Caco-2 (cell line): ENCODE results near the gene TRANK1. TPM values are rescaled to one million over a fixed set of nuclear protein-coding genes. Genes with fewer than 3 reads are reported as not detected.

ENCODE experiments used
- BruUV-seq: library from RNA; stranded (reverse); fragments of 400-500 nt; replicated peaks from 2 replicates; lab custom pipeline; 2021; lab: Mats Ljungman, UMichigan
- CTCF ChIA-PET: fragments of 300-600 bp; sonication (Branson Sonifier 250); formaldehyde crosslinking; loops from one replicate; lab custom pipeline; 2022; ENCODE audit warnings: antibody characterized with exemption; lab: Charles Lee
- POLR2A ChIA-PET: fragments of 300-600 bp; sonication (Branson Sonifier 250); formaldehyde crosslinking; loops from one replicate; lab custom pipeline; 2022; ENCODE audit warnings: antibody characterized with exemption; lab: Charles Lee
- DNase-seq, 2 experiments: peaks; one replicate each; pipeline versions ENCODE4 v3.0.0 to v3.0.0-alpha.2; 2020 to 2022
- H3K27me3 ChIP-seq: replicated peaks from 2 replicates; pipeline ENCODE4 v1.6.0; 2011; ENCODE audit warnings: low read length; ENCODE audit not compliant: control insufficient read depth, insufficient read depth
- H3K36me3 ChIP-seq: 2 replicates; pipeline ENCODE4 v1.5.1; 2011; ENCODE audit warnings: low read length; ENCODE audit not compliant: control insufficient read depth, insufficient read depth
- H3K4me1 ChIP-seq: fragments of 250-450 bp; sonication (Bioruptor Pico); 2 replicates; pipeline ENCODE4 v1.5.1; 2020; ENCODE audit warnings: mild to moderate bottlenecking
- H3K4me3 ChIP-seq: 2 replicates; pipeline ENCODE4 v1.5.1; 2011; ENCODE audit warnings: low read depth, mild to moderate bottlenecking, control low read depth, low read length
- H3K9me3 ChIP-seq: fragments of 250-450 bp; sonication (Bioruptor Pico); 2 replicates; pipeline ENCODE4 v1.5.1; 2020; ENCODE audit warnings: mild to moderate bottlenecking, moderate library complexity
- H3K27ac Mint-ChIP-seq: one replicate; pipeline ENCODE4 v1.8.0; 2022; ENCODE audit warnings: mixed read lengths; ENCODE audit not compliant: unreplicated experiment
- H3K27me3 Mint-ChIP-seq: one replicate; pipeline ENCODE4 v1.8.0; 2022; ENCODE audit warnings: mixed read lengths; ENCODE audit not compliant: insufficient read depth, unreplicated experiment
- H3K36me3 Mint-ChIP-seq: one replicate; pipeline ENCODE4 v1.8.0; 2022; ENCODE audit warnings: mild to moderate bottlenecking, mixed read lengths; ENCODE audit not compliant: insufficient read depth, unreplicated experiment
- H3K4me1 Mint-ChIP-seq: one replicate; pipeline ENCODE4 v1.8.0; 2022; ENCODE audit warnings: low read depth, mixed read lengths; ENCODE audit not compliant: unreplicated experiment
- H3K4me3 Mint-ChIP-seq: one replicate; pipeline ENCODE4 v1.8.0; 2022; ENCODE audit warnings: mild to moderate bottlenecking, moderate library complexity, mixed read lengths; ENCODE audit not compliant: unreplicated experiment
- H3K9me3 Mint-ChIP-seq: one replicate; pipeline ENCODE4 v1.8.0; 2022; ENCODE audit warnings: mixed read lengths; ENCODE audit not compliant: unreplicated experiment
- CTCF ChIP-seq, 2 experiments: fragments of 200-600 bp in 1 of 2; IDR thresholded peaks; 1 replicate in 1 of 2; 2 replicates in 1 of 2; pipeline versions ENCODE4 v1.5.1 to v1.8.0; 2011 to 2022; ENCODE audit warnings: antibody characterized with exemption in 1 of 2, control low read depth in 1 of 2, inconsistent platforms in 1 of 2, low read depth in 1 of 2, low read length in 1 of 2, mild to moderate bottlenecking in 1 of 2, moderate library complexity in 1 of 2; ENCODE audit not compliant: insufficient read depth in 1 of 2, severe bottlenecking in 1 of 2, unreplicated experiment in 1 of 2
- intact Hi-C: fragments of 100-400 bp; cut with micrococcal nuclease; formaldehyde crosslinking; loops from one replicate; pipeline ENCODE4 v1.10.0; 2022; ENCODE audit not compliant: unreplicated experiment
- total RNA-seq: library from RNA; stranded (reverse); gene quantifications from 2 replicates; pipeline ENCODE4 v1.2.3, GENCODE V29; 2022

TRANK1 gene
- total RNA-seq, 1 experiment from 2014 or later, result 4.3 TPM

- ChIA-PET CTCF (interaction anchor here (1.0 to 1.8 kb wide), 2 partner anchors 11 to 17 kb away, joined by 6 to 9 read pairs; no protein-coding TSS in a partner anchor), POLR2A (interaction anchor here (1.1 kb wide), 1 partner anchor 24 kb away, joined by 6 read pairs; the partner anchor contains the start of genes EPM2AIP1 and MLH1)
- H3K9me3 ChIP-seq, result no peaks in the 10 kb centered on the region
- H3K9me3 Mint-ChIP-seq, result no peaks in the 10 kb centered on the region
- peak overlapping the region; percentile 75 for H3K27ac Mint-ChIP-seq
- DNase-seq, result peak; percentile 71 to 87
- peaks cover 6% of the 10 kb centered on the region for H3K36me3 Mint-ChIP-seq
- no peak overlapping the region for H3K4me3 ChIP-seq
- intact Hi-C loops, result no loop called here
- peaks cover 22% of the 10 kb centered on the region for H3K4me1 ChIP-seq
- BruUV-seq, result no TSS peak
- peaks cover 30% of the 10 kb centered on the region for H3K4me1 Mint-ChIP-seq
- no peaks in the 10 kb centered on the region for H3K36me3 ChIP-seq
- no peaks in the 10 kb centered on the region for H3K27me3 ChIP-seq
- no peak for TF ChIP-seq CTCF (IDR thresholded peaks at IDR 0.05; ENCODE audit: insufficient read depth in 1 of 2, low read depth in 1 of 2, low read length in 1 of 2, severe bottlenecking in 1 of 2, unreplicated experiment in 1 of 2)
- H3K27me3 Mint-ChIP-seq, result no peaks in the 10 kb centered on the region
- peak overlapping the region; percentile 12 for H3K4me3 Mint-ChIP-seq
Observed at GRCh38 chr3:36969540-36970432, 24.9 kb upstream of the TRANK1 start.

GRCh38 chr3:36969085-36969484 lies 24.2 kb upstream of the TRANK1 start:
- Mint-ChIP-seq H3K27me3 (no peaks in the 10 kb centered on the region), H3K4me3 (no peak overlapping the region), H3K36me3 (peaks cover 6% of the 10 kb centered on the region), H3K9me3 (no peaks in the 10 kb centered on the region), H3K4me1 (peaks cover 32% of the 10 kb centered on the region), H3K27ac (peak overlapping the region; percentile 75)
- Histone ChIP-seq H3K4me3 (no peak overlapping the region), H3K9me3 (no peaks in the 10 kb centered on the region), H3K27me3 (no peaks in the 10 kb centered on the region), H3K36me3 (no peaks in the 10 kb centered on the region), H3K4me1 (peaks cover 23% of the 10 kb centered on the region)
- intact Hi-C loops, result no loop called here
- no peak for TF ChIP-seq CTCF (IDR thresholded peaks at IDR 0.05; ENCODE audit: insufficient read depth in 1 of 2, low read depth in 1 of 2, low read length in 1 of 2, severe bottlenecking in 1 of 2, unreplicated experiment in 1 of 2)
- ChIA-PET POLR2A (no interaction called here), CTCF (interaction anchor here (1.8 kb wide), 1 partner anchor 10 kb away, joined by 9 read pairs; no protein-coding TSS in a partner anchor)
- BruUV-seq, result no TSS peak
- DNase-seq, result no peak

GRCh38 chr3:36965440-36965839 lies 20.6 kb upstream of the TRANK1 start:
- peak overlapping the region; percentile 51 for H3K4me3 Mint-ChIP-seq
- no peaks in the 10 kb centered on the region for H3K27me3 ChIP-seq

More at GRCh38 chr3:36965440-36965839, 20.6 kb upstream of the TRANK1 start:
- no peaks in the 10 kb centered on the region for H3K27me3 Mint-ChIP-seq
- H3K4me3 ChIP-seq, result no peak overlapping the region
- BruUV-seq, result no TSS peak
- H3K9me3 ChIP-seq, result no peaks in the 10 kb centered on the region
- H3K36me3 ChIP-seq, result no peaks in the 10 kb centered on the region
- H3K4me1 Mint-ChIP-seq, result peaks cover 27% of the 10 kb centered on the region
- CTCF ChIA-PET, result interaction anchor here (0.6 to 0.8 kb wide), 2 partner anchors 28 to 30 kb away, joined by 3 to 4 read pairs; partner anchors contain the start of genes EPM2AIP1 and MLH1
- H3K36me3 Mint-ChIP-seq, result peaks cover 6% of the 10 kb centered on the region
- peak overlapping the region; percentile 72 for H3K27ac Mint-ChIP-seq
- peak; percentile 79 to 80 for DNase-seq
- TF ChIP-seq CTCF (IDR thresholded peaks at IDR 0.05; ENCODE audit: insufficient read depth in 1 of 2, low read depth in 1 of 2, low read length in 1 of 2, severe bottlenecking in 1 of 2, unreplicated experiment in 1 of 2), result no peak
- intact Hi-C loops, result loop anchor here (1.0 kb wide), 1 partner anchor 28 kb away; the partner anchor contains the start of genes EPM2AIP1 and MLH1
- POLR2A ChIA-PET, result interaction anchor here (1.2 kb wide), 1 partner anchor 27 kb away, joined by 4 read pairs; no protein-coding TSS in a partner anchor
- H3K9me3 Mint-ChIP-seq, result peaks cover 9% of the 10 kb centered on the region
- peaks cover 23% of the 10 kb centered on the region for H3K4me1 ChIP-seq
